HCT116 (cell line): ENCODE measurements around the gene CHST8. TPM values are rescaled to one million over a fixed set of nuclear protein-coding genes. Genes with fewer than 3 reads are reported as not detected.

Source experiments
- ATAC-seq: fragments of 200-7000 bp; cut with Tn5 transposase; 2 replicates; pipeline ENCODE4 v1.9.1; 2020; ENCODE audit warnings: mild to moderate bottlenecking, moderate library complexity
- BruUV-seq: library from RNA; stranded (reverse); fragments of 400-500 nt; replicated peaks from 2 replicates; lab custom pipeline; 2021; lab: Mats Ljungman, UMichigan
- CTCF ChIA-PET: fragments of 300-600 bp; sonication (Branson Sonifier 250); formaldehyde crosslinking; loops from one replicate; lab custom pipeline; 2021; ENCODE audit warnings: antibody characterized with exemption; lab: Charles Lee
- POLR2A ChIA-PET: fragments of 300-600, 350-600 bp; sonication (Branson Sonifier 250); formaldehyde crosslinking; loops from one replicate; lab custom pipeline; 2021; ENCODE audit warnings: antibody characterized with exemption; lab: Charles Lee
- RAD21 ChIA-PET, 2 experiments: fragments of 300-600 bp; sonication (Branson Sonifier 250); formaldehyde crosslinking; loops; one replicate each; lab custom pipeline; 2023; ENCODE audit warnings: low total read pairs in 2 of 2; ENCODE audit not compliant: uncharacterized antibody in 2 of 2, unreplicated experiment in 2 of 2, low non-redundant PET in 1 of 2; lab: Charles Lee
- DNase-seq: peaks from one replicate; pipeline ENCODE4 v3.0.0-alpha.2; 2010; ENCODE audit warnings: low read depth, low spot score
- H2AFZ ChIP-seq: fragments of 200-600 bp; shearing (Covaris generic), sonication (generic); 2 replicates; pipeline ENCODE4 v1.6.1; 2017; ENCODE audit warnings: low read depth, mixed run types, mixed read lengths, antibody characterized with exemption, low read length; ENCODE audit not compliant: poor library complexity, severe bottlenecking
- H3K27ac ChIP-seq: 2 replicates; pipeline ENCODE4 v1.5.1; 2012; ENCODE audit warnings: low read depth, low read length
- H3K27me3 ChIP-seq: fragments of 200-600 bp; sonication (generic); 2 replicates; pipeline ENCODE4 v1.6.1; 2016; ENCODE audit warnings: mixed run types, low read length, mixed read lengths; ENCODE audit not compliant: insufficient read depth
- H3K36me3 ChIP-seq, 2 experiments: fragments of 200-500 bp in 1 of 2; fragments of 200-600 bp in 1 of 2; sonication (Bioruptor generic) in 1 of 2; sonication (generic) in 1 of 2; 2 replicates each; pipeline versions ENCODE4 v1.5.1 to v1.6.1; 2014 to 2016; ENCODE audit warnings: low read length in 2 of 2, inconsistent platforms in 1 of 2, mixed read lengths in 1 of 2, mixed run types in 1 of 2; ENCODE audit not compliant: insufficient read depth in 2 of 2, control insufficient read depth in 1 of 2
- H3K4me1 ChIP-seq, 2 experiments: fragments of 200-600 bp in 1 of 2; sonication (generic) in 1 of 2; 2 replicates each; pipeline versions ENCODE4 v1.5.1 to v1.6.1; 2012 to 2017; ENCODE audit warnings: low read length in 2 of 2, inconsistent platforms in 1 of 2, mild to moderate bottlenecking in 1 of 2, mixed read lengths in 1 of 2, mixed run types in 1 of 2, moderate library complexity in 1 of 2; ENCODE audit not compliant: insufficient read depth in 2 of 2, control insufficient read depth in 1 of 2
- H3K4me2 ChIP-seq: fragments of 200-600 bp; sonication (generic); 2 replicates; pipeline ENCODE4 v1.6.1; 2017; ENCODE audit warnings: mixed run types, low read length, mixed read lengths
- H3K4me3 ChIP-seq, 2 experiments: fragments of 200-600 bp in 1 of 2; sonication (generic) in 1 of 2; replicated peaks in 1 of 2; 2 replicates each; pipeline ENCODE4 v1.5.1; 2011 to 2016; ENCODE audit warnings: low read length in 2 of 2, control low read depth in 1 of 2, low read depth in 1 of 2, mild to moderate bottlenecking in 1 of 2, mixed read lengths in 1 of 2, mixed run types in 1 of 2
- H3K79me2 ChIP-seq: fragments of 200-600 bp; sonication (generic); 2 replicates; pipeline ENCODE4 v1.6.1; 2017; ENCODE audit warnings: mild to moderate bottlenecking, mixed run types, low read length, moderate library complexity, mixed read lengths; ENCODE audit not compliant: insufficient read depth
- H3K9ac ChIP-seq: fragments of 200-600 bp; sonication (generic); 2 replicates; pipeline ENCODE4 v1.6.1; 2016; ENCODE audit warnings: low read length, mixed read lengths
- H3K9me2 ChIP-seq: fragments of 200-600 bp; sonication (generic), shearing (Covaris generic); 2 replicates; pipeline ENCODE4 v1.6.1; 2017; ENCODE audit warnings: mixed run types, mild to moderate bottlenecking, moderate library complexity; ENCODE audit not compliant: insufficient read depth
- H3K9me3 ChIP-seq, 2 experiments: fragments of 200-500 bp in 1 of 2; fragments of 200-600 bp in 1 of 2; sonication (Bioruptor generic) in 1 of 2; sonication (generic) in 1 of 2; 2 replicates each; pipeline ENCODE4 v1.6.1; 2014 to 2017; ENCODE audit warnings: low read length in 2 of 2, mixed read lengths in 2 of 2, inconsistent platforms in 1 of 2, low read depth in 1 of 2, mild to moderate bottlenecking in 1 of 2, mixed run types in 1 of 2, moderate library complexity in 1 of 2; ENCODE audit not compliant: control insufficient read depth in 1 of 2, insufficient read depth in 1 of 2
- H4K20me1 ChIP-seq: fragments of 200-600 bp; sonication (generic), shearing (Covaris generic); 2 replicates; pipeline ENCODE4 v1.6.1; 2017; ENCODE audit warnings: mixed run types, mild to moderate bottlenecking, moderate library complexity; ENCODE audit not compliant: insufficient read depth
- CBX3 ChIP-seq: IDR thresholded peaks from 2 replicates; pipeline ENCODE4 v1.6.1; 2012; ENCODE audit warnings: low read depth
- EGR1 ChIP-seq: IDR thresholded peaks from 2 replicates; pipeline ENCODE4 v1.6.1; 2012; ENCODE audit warnings: low read depth
- EZH2phosphoT487 ChIP-seq: fragments of 200-600 bp; IDR thresholded peaks from 2 replicates; pipeline ENCODE4 v1.6.1; 2018; ENCODE audit warnings: antibody characterized with exemption, borderline replicate concordance
- MAX ChIP-seq: IDR thresholded peaks from 2 replicates; pipeline ENCODE4 v1.6.1; 2012
- POLR2A ChIP-seq: IDR thresholded peaks from 2 replicates; pipeline ENCODE4 v1.7.0; 2011; ENCODE audit warnings: borderline replicate concordance; ENCODE audit not compliant: insufficient read depth, insufficient read length; ENCODE audit errors: extremely low read depth
- POLR2AphosphoS5 ChIP-seq: IDR thresholded peaks from 2 replicates; pipeline ENCODE4 v1.6.1; 2011; ENCODE audit warnings: mild to moderate bottlenecking, low read depth, low read length, moderate library complexity
- RAD21 ChIP-seq: IDR thresholded peaks from 2 replicates; pipeline ENCODE4 v1.6.1; 2012; ENCODE audit warnings: low read depth, mild to moderate bottlenecking
- REST ChIP-seq: IDR thresholded peaks from 2 replicates; pipeline ENCODE4 v1.6.1; 2012; ENCODE audit warnings: low read depth
- SIN3A ChIP-seq: IDR thresholded peaks from 2 replicates; pipeline ENCODE4 v1.6.1; 2012; ENCODE audit warnings: low read depth
- SRF ChIP-seq: IDR thresholded peaks from 2 replicates; pipeline ENCODE4 v1.6.1; 2012; ENCODE audit warnings: low read depth
- TCF7L2 ChIP-seq: IDR thresholded peaks from 2 replicates; pipeline ENCODE4 v1.7.0; 2011; ENCODE audit warnings: borderline replicate concordance, inconsistent platforms; ENCODE audit not compliant: insufficient read depth, insufficient read length; ENCODE audit errors: extremely low read depth
- intact Hi-C: fragments of 100-400 bp; cut with micrococcal nuclease; formaldehyde crosslinking; loops from 2 replicates; pipeline ENCODE4 v1.10.0; 2022
- total RNA-seq: library from RNA; stranded (reverse); gene quantifications from one replicate; pipeline ENCODE4 v1.2.1, GENCODE V29; 2021; ENCODE audit not compliant: unreplicated experiment

CHST8 gene
- total RNA-seq, 1 experiment from 2014 or later = not detected

DNA sequence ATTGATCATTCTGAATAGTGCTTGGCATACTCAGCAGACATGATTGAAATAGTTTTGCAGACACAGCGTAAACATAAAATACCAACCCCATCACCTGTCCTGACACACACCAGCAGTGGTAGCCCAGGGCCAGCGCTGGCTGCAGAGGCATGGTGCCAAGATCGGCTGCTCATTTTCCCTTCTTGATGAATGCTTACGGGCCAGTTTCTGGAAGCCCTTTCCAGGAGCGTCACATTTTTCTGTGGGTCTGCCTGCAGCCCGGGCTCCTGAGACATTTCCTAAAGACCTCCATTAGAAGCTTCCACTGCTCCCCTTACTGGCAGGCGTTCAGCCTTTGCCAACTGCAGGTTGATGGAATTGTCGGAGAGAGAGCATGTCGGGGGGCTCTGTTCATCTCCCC is 48.6 kb downstream of the CHST8 start:
- no TSS peak for BruUV-seq
- peaks cover 38% of the 10 kb centered on the region for H3K27me3 ChIP-seq
- CTCF ChIA-PET = no interaction called here

GRCh38 chr19:33671211-33671610 is 49.5 kb downstream of the CHST8 start:
- H3K4me1 ChIP-seq = no peaks in the 10 kb centered on the region
- H3K4me3 ChIP-seq = no peak overlapping the region
- no peaks in the 10 kb centered on the region for H3K36me3 ChIP-seq
- BruUV-seq = no TSS peak
- H3K27me3 ChIP-seq = peaks cover 38% of the 10 kb centered on the region
- H4K20me1 ChIP-seq = no peaks in the 10 kb centered on the region
- H2AFZ ChIP-seq = no peak overlapping the region
- H3K9ac ChIP-seq = no peak overlapping the region
- DNase-seq (no peak), ATAC-seq (no peak)
- TF ChIP-seq CBX3 (no peak), TCF7L2 (no peak), REST (no peak), RAD21 (no peak), MAX (no peak), POLR2A (no peak), EGR1 (no peak), EZH2phosphoT487 (no peak), SIN3A (no peak)
- no peak overlapping the region for H3K4me2 ChIP-seq
- H3K9me3 ChIP-seq = no peaks in the 10 kb centered on the region
- no peak overlapping the region for H3K27ac ChIP-seq
- H3K79me2 ChIP-seq = no peaks in the 10 kb centered on the region
- ChIA-PET RAD21 (no interaction called here), CTCF (no interaction called here), POLR2A (no interaction called here)
- H3K9me2 ChIP-seq = no peaks in the 10 kb centered on the region
- intact Hi-C loops = no loop called here

More for the DNA sequence above, 48.6 kb downstream of the CHST8 start:
- RAD21 ChIA-PET = no interaction called here
- no peaks in the 10 kb centered on the region for H3K79me2 ChIP-seq
- H3K9me3 ChIP-seq = no peaks in the 10 kb centered on the region
- no peaks in the 10 kb centered on the region for H3K4me1 ChIP-seq
- H4K20me1 ChIP-seq = no peaks in the 10 kb centered on the region
- H3K9ac ChIP-seq = no peak overlapping the region
- TF ChIP-seq SRF = no peak
- no peak for TF ChIP-seq POLR2AphosphoS5
- no peak overlapping the region for H3K27ac ChIP-seq
- H3K36me3 ChIP-seq = no peaks in the 10 kb centered on the region
- H3K9me2 ChIP-seq = no peaks in the 10 kb centered on the region
- DNase-seq (no peak), ATAC-seq (no peak)
- H2AFZ ChIP-seq = no peak overlapping the region
- intact Hi-C loops = no loop called here
- no peak overlapping the region for H3K4me3 ChIP-seq
- POLR2A ChIA-PET = no interaction called here
- no peak overlapping the region for H3K4me2 ChIP-seq
